Activated effector memory CD4-positive, alpha-beta T cell treated with Interleukin-2 at 50 U/mL for 16 hours (primary cell): ENCODE results near the gene SRMS.
"Not testable (repeated sequence)": the region's sequence is repeated elsewhere in the genome, so short reads cannot be mapped to it uniquely, and the experiment has no call there.

Experiments used
- DNase-seq: peaks from one replicate; pipeline ENCODE4 v3.0.0-alpha.2; 2020

Gene SRMS

GRCh38 chr20:63565021-63565698 is 17.6 kb upstream of the SRMS start:
- no peak for DNase-seq

- DNase-seq: no peak
These were observed 16.7 kb upstream of the SRMS start for GRCh38 chr20:63564036-63564810.

DNA sequence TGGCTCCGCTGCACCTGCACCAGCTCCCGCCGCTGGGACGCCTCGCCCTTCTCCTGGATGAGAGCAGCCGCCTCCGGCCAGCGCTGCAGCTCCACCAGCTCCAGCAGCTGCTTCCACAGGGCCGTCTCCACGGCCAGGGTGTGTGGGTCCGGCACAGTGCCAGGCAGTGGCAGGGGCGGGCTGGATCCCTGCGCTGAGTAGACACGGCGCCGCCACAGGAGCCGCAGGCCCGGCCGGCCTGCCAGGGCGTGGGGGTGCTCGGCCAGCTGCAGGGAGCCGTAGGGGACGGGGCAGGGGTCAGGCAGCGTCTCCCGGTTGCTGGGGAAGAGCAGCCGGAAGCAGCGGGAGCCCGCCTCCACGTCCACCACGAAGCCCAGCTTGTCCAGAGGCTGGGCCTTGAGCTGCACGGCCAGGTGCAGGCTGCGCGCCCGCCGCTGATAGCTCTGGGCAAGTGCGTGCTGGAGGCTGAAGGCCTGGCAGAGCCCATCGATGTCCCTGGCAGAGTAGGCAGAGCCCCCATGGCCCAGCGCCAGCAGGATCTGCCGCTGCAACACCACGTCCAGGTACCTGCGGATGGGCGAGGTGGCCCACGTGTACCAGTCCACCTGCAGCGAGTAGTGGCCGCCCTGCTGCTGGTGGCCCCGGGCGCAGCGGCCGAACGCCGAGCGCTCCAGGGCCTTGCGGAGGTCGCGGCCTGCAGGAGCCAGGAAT is 15.8 kb upstream of the SRMS start:
- no peak for DNase-seq

DNA sequence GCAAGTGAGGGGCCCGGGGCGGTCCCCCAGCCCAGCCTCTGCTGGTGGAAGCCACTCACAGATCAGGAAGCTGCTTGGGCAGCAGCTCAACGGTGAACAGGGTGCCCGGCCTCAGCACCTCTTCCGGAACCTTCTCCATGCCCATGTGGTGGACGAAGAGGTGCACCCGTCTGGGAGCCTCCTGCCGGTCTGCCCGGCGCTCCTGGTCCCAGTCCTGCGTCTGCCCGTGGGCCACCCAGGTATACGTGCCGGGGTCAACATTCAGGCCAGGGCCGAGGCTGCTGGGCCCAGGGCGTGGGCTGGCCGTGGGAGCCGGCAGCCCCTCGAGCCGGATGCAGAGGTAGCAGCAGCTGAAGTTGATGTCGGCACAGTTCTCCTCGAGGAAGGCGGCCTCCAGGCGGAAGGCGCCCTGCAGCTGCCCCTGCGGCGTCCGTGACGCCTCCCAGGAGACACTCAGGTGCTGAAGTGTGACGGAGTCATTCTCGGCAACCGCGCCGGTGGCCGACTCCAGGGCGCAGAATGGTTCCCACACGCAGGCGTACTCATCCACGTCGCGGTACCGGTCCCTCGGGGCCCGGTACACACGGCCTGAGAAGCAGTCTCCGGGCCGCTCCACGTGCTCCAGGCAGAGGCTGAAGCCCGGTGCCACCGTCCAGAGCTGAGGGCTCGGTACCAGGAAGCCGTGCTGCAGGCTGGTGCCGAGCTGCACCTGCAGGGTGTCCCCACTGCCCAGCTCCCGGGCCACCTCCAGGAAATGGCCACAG is 15.1 kb upstream of the SRMS start:
- DNase-seq: no peak

GRCh38 chr20:63561624-63562396 is 14.3 kb upstream of the SRMS start:
- DNase-seq: no peak

DNA sequence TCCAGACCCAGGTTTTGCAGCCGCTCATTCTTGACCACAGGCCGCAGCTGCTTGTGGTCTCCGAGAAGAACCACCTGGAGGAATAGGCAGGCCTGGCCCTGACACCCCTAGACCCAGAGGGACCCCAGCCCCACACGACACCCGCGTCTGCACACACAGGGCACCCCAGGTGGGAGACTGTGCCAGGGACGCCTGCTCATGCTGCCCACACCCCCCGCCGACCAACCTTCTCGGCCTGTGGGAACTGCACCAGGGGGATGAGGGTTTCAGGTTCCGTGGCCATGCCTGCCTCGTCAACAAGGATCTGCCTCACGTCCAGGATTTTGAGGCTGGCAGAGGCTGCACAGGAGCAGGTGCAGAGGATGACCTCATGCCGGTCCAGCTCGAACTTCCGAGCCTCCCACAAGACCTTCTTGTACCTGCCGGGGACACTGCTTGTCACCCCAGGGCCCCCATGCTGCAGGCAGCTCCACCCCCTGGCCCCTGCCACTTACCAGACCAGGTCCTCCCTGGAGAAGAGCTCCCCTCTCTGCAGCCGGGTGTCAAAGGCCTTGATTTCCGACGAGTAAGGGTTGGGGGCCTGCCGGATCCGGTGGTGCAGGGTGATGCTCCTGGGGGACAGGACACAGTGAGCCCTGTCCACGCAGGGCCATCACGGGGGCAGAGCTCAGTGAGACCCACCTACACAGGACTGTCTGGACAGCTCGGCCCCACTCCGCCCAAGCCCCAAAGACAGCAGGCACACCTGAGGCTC is 13.5 kb upstream of the SRMS start:
- DNase-seq: no peak

DNA sequence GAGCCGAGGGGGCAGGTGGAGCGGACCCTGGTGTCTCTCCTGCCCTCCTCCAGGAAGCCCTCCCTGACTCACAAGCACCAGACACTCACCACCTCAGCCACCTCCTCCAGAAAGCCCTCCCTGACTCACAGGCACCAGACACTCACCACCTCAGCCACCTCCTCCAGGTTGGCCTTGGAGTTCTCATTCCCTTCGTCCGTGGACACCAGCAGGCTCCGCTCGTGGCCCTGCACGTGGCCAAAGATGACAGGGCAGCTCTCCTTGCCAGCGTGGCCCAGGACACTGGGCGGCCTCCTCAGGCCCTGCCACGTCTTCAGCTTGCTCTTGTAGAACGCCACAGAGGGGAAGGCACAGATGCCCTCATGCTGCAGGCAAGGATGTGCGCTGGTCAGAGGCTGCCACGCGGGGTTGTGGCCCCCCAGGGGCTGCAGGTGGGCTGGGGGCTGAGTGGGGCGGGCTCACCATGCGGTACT is 12.8 kb upstream of the SRMS start:
- DNase-seq: no peak

DNA sequence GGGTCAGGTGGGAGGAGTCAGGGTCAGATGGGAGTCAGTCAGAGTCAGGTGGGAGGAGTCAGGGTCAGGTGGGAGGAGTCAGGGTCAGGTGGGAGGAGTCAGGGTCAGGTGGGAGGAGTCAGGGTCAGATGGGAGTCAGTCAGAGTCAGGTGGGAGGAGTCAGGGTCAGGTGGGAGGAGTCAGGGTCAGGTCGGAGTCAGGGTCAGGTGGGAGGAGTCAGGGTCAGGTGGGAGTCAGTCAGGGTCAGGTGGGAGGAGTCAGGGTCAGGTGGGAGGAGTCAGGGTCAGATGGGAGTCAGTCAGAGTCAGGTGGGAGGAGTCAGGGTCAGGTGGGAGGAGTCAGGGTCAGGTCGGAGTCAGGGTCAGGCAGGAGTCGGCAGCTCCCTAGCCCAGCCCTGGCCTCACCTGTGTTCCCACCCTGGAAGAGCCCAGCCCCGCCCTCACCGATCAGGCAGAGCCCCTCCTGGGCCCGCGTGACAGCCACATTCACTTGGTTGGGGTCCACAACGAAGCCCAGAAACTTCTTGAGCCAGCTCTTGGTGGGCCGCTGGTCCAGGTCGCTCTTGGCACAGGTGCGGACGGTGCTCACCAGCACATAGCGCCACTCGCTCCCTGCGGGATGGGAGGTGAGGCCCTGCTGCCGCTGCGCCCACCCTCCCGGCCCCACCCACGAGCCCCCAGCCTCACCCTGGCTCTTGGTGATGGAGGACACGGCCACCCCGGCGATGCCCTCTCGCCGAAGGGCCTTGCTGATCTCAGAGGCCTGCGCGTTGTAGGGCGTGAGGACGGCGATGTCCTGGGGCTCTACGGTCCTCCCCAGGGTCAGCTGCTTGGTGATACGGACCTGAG is 12.2 kb upstream of the SRMS start:
- DNase-seq: not testable (repeated sequence)

DNA sequence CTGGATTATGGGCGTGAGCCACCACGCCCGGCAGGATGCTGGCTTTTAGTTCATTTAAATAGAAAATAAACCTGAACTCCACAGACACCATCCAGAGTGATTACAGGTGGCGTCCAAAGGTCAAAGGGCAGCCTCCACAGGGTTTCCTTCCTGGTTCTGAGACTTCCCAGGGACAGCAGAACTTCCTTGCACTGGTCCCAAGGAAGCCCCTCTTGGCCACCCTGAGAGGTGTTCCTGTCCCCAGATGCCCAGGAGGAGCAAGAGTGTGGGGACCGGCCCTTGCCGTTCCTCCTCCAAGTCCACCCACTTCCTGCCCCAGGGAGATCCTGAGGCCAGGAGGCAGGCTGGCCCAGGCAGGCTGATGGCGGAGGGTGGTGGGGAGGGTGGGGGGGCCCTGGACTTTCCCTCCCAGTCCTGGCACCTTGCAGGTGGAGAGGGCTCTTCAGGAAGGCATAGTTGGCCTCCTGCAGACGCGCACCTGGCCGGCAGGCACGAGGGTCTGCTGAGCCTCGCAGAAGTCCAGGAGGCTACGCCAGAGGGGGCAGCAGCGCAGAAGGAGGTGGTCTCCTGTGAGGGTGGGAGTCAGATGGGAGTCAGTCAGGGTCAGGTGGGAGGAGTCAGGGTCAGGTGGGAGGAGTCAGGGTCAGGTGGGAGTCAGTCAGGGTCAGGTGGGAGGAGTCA is 11.4 kb upstream of the SRMS start:
- no peak for DNase-seq

DNA sequence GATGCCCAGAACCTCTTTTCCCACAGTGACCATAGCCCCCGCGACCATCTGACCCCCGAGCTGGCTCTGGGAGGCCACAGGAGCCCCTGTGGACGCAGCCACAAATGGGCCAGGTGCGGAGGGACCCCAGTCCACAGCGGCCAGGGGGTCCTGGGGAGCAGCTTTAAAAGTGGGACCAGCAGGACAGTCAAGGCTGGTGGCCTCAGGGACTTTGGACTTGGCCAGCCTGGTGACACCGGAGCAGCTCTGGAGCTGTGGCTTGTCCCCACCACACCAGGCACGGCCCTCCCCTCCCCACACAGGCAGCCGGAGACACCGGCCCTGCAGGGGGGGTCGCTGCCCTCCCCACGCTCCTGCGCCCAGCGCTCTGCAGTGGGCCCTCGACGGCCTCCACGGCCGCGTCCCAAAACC is 9.9 kb upstream of the SRMS start:
- no peak for DNase-seq

DNA sequence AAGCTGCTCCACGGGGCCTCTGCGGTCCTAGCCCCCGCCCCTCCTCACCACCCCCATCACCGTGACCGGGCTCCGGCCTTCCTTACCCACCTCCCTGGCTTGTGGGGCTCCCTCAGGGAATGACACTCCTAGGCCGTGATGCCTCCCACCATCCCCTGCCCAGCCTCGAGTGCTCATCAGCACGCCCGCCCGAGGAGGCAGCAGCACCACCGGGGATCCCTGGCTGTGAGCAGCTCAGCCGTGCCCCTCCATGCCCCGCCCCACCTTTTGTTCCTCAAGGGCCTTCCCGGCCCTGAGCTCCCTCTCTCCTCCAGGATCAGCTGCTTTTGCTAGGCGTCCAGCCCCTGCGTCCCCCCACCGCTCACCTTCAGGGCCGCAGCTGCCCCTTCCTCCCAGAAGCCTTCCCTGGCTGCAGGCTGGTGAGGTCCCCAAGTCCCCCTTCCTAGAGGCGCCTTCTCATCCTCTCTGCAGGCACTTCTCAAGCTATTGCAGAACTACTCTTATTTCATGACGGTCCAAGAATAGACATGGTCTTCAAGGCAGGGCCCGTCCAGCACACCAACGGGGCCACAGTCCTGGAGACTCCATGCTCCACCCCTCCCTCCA is 9.4 kb upstream of the SRMS start:
- DNase-seq: no peak

- DNase-seq: no peak
These were observed 8.3 kb upstream of the SRMS start for GRCh38 chr20:63555661-63556381.

DNA sequence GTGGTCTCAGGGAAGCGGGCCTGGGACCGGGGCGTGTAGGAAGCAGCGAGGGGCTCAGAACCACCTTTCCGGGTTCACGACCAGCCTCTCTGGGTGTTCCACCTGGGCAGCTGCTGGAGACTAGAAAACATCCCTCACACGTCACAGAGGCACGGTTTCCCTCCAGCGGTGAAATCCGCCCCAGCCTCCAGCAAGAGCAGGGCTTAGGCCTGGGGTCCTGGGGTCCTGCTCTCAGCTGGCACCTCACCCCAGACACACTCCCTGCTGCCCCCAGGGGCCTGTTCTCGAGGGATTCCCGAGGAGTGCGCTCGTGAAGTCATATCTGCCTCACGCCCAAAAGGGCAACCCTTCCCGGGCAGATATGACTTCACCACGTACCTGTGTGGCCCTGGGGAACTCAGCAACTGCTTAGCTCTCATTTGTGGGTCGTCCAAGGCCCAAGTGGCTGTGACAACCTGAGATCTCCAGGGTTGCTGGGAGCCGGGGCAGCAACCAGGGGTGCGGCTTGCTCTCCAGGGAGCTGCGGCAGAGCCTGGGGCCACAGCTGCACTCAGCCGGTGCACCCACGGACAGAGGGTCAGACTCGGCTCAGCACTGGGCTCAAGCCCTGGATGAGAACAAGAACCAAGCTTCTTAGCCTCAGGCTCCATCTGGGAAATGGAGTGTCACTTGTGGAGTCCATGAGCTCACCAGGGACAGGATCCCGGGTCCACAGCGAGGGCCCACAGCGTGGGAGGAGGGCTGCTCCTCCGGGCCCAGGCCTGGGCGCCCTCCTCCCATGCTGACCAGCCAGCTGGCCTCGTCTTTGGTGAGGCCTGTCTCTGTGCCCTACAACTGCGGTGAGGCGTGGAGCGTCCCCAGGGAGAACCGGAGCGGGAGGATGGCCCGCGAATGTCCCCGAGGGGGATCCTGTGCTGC is 7.1 kb upstream of the SRMS start:
- DNase-seq: no peak

GRCh38 chr20:63553933-63554290 is 6.4 kb upstream of the SRMS start, which contains the start of gene FNDC11:
TSS of gene FNDC11 (plus strand) at chr20:63554159. CDS start at chr20:63555664, 1,505 bp downstream.
- DNase-seq: no peak

DNA sequence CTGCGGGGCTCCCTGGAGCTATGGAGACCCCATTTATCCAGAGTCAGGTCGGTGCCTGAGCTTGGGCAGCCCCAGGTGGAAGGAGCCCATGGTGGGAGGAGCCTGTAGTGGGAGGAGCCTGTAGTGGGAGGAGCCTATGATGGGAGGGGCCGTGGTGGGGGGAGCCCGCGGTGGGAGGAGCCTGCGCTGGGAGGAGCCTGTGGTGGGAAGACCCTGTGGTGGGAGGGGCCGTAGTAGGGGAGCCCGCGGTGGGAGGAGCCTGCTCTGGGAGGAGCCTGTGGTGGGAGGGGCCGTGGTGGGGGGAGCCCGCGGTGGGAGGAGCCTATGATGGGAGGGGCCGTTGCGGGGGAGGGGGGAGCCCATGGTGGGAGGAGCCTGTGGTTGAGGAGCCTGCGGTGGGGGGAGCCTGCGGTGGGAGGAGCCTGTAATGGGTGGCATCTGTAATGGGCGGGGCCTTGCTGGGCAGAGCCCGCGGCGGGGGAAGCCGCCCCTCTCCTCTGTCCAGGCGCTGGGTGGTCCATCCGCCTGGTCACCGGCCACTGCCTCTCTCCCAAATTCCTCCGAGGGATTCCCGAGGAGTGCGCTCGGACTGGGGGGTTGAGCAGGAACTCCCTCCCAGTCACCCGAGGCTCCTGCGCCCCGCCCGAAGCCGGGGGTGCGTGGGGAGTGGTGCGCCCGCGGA is 5.8 kb upstream of the SRMS start:
- peak; percentile 78 for DNase-seq

- DNase-seq: peak; percentile 55
These were observed 5.1 kb upstream of the SRMS start for GRCh38 chr20:63552481-63553249.
